NK-92 (cell line): ENCODE results near the gene VCL.
"Not testable (repeated sequence)": the region's sequence is repeated elsewhere in the genome, so short reads cannot be mapped to it uniquely, and the experiment has no call there.

ENCODE experiments used
- DNase-seq: peaks from one replicate; lab custom pipeline; 2025; ENCODE audit not compliant: unreplicated experiment; lab: John Stamatoyannopoulos, UW

The VCL gene

GRCh38 chr10:74146980-74147379 is 149.1 kb downstream of the VCL start:
- not testable (repeated sequence) for DNase-seq

GRCh38 chr10:74150204-74150989 is 152.5 kb downstream of the VCL start, which contains the start of gene AP3M1:
AP3M1 (minus strand) TSS chr10:74150828; CDS start chr10:74138379, 12,449 bp downstream.
- DNase-seq, result no peak

- DNase-seq, result peak; percentile 98
Measured at GRCh38 chr10:74150990-74151878, 153.3 kb downstream of the VCL start, which contains the start of gene ADK. ADK (plus strand) TSS chr10:74151221; CDS start chr10:74151279, 58 bp downstream.

- DNase-seq, result no peak
Measured at GRCh38 chr10:74151879-74152722, 154.2 kb downstream of the VCL start.

- DNase-seq, result no peak
Measured at GRCh38 chr10:74153123-74153522, 155.2 kb downstream of the VCL start.

- no peak for DNase-seq
Measured at GRCh38 chr10:74153676-74154075, 155.8 kb downstream of the VCL start.

GRCh38 chr10:74156919-74157289 is 159.0 kb downstream of the VCL start:
- no peak for DNase-seq

GRCh38 chr10:74160013-74160412 is 162.1 kb downstream of the VCL start:
- DNase-seq, result no peak

- no peak for DNase-seq
Measured at GRCh38 chr10:74163319-74164068, 165.6 kb downstream of the VCL start.

GRCh38 chr10:74164716-74165529 is 167.0 kb downstream of the VCL start:
- no peak for DNase-seq

GRCh38 chr10:74165530-74165901 is 167.6 kb downstream of the VCL start:
- DNase-seq, result no peak

GRCh38 chr10:74167443-74167842 is 169.5 kb downstream of the VCL start:
- DNase-seq, result no peak
